ENCODE measurements around the gene COBL. TPM values are rescaled to one million over a fixed set of nuclear protein-coding genes. Genes with fewer than 3 reads are reported as not detected.

COBL gene
- total RNA-seq, 1 donor from 2014 or later, result not detected

GRCh38 chr7:51260516-51260915, 56.1 kb downstream of the COBL start:
- no peaks in the 10 kb centered on the region for H3K4me1 Mint-ChIP-seq (ENCODE audit: unreplicated experiment)
- H3K36me3 Mint-ChIP-seq (ENCODE audit: unreplicated experiment), result no peaks in the 10 kb centered on the region
- peak; percentile 60 for DNase-seq (ENCODE audit: extremely low spot score, unreplicated experiment)
- H3K27ac Mint-ChIP-seq (ENCODE audit: unreplicated experiment), result no peak overlapping the region
- no peak overlapping the region for H3K4me3 Mint-ChIP-seq (ENCODE audit: unreplicated experiment)
- TF ChIP-seq CTCF (IDR thresholded peaks at IDR 0.05), result no peak
- H3K27me3 Mint-ChIP-seq (ENCODE audit: unreplicated experiment), result peaks cover 10% of the 10 kb centered on the region
- no peaks in the 10 kb centered on the region for H3K9me3 Mint-ChIP-seq (ENCODE audit: unreplicated experiment)

- TF ChIP-seq CTCF (IDR thresholded peaks at IDR 0.05), result no peak
- peak; percentile 4 for DNase-seq (ENCODE audit: extremely low spot score, unreplicated experiment)
- Mint-ChIP-seq H3K4me1 (ENCODE audit: unreplicated experiment) (no peaks in the 10 kb centered on the region), H3K36me3 (ENCODE audit: unreplicated experiment) (no peaks in the 10 kb centered on the region), H3K27ac (ENCODE audit: unreplicated experiment) (no peak overlapping the region), H3K27me3 (ENCODE audit: unreplicated experiment) (peaks cover 13% of the 10 kb centered on the region), H3K4me3 (ENCODE audit: unreplicated experiment) (no peak overlapping the region), H3K9me3 (ENCODE audit: unreplicated experiment) (no peaks in the 10 kb centered on the region)
Measured at GRCh38 chr7:51259766-51260165, 56.8 kb downstream of the COBL start.

GRCh38 chr7:51256916-51257315, 59.7 kb downstream of the COBL start:
- no peak overlapping the region for H3K4me3 Mint-ChIP-seq (ENCODE audit: unreplicated experiment)
- no peak for TF ChIP-seq CTCF (IDR thresholded peaks at IDR 0.05)

GRCh38 chr7:51256209-51256781, 60.3 kb downstream of the COBL start:
- H3K9me3 Mint-ChIP-seq (ENCODE audit: unreplicated experiment), result no peaks in the 10 kb centered on the region
- DNase-seq (ENCODE audit: extremely low spot score, unreplicated experiment), result no peak
- no peak overlapping the region for H3K27ac Mint-ChIP-seq (ENCODE audit: unreplicated experiment)
- TF ChIP-seq CTCF (IDR thresholded peaks at IDR 0.05), result no peak
- H3K27me3 Mint-ChIP-seq (ENCODE audit: unreplicated experiment), result peaks cover 18% of the 10 kb centered on the region
- no peaks in the 10 kb centered on the region for H3K36me3 Mint-ChIP-seq (ENCODE audit: unreplicated experiment)
- no peak overlapping the region for H3K4me3 Mint-ChIP-seq (ENCODE audit: unreplicated experiment)
- H3K4me1 Mint-ChIP-seq (ENCODE audit: unreplicated experiment), result no peaks in the 10 kb centered on the region

More at GRCh38 chr7:51256916-51257315, 59.7 kb downstream of the COBL start:
- Mint-ChIP-seq H3K9me3 (ENCODE audit: unreplicated experiment) (no peaks in the 10 kb centered on the region), H3K4me1 (ENCODE audit: unreplicated experiment) (no peaks in the 10 kb centered on the region), H3K27me3 (ENCODE audit: unreplicated experiment) (peaks cover 18% of the 10 kb centered on the region), H3K36me3 (ENCODE audit: unreplicated experiment) (no peaks in the 10 kb centered on the region), H3K27ac (ENCODE audit: unreplicated experiment) (no peak overlapping the region)
- DNase-seq (ENCODE audit: extremely low spot score, unreplicated experiment), result peak; percentile 19

- no peak overlapping the region for H3K27ac Mint-ChIP-seq (ENCODE audit: unreplicated experiment)
- TF ChIP-seq CTCF (IDR thresholded peaks at IDR 0.05), result no peak
Measured at GRCh38 chr7:51255536-51256208, 60.9 kb downstream of the COBL start.

More at GRCh38 chr7:51255536-51256208, 60.9 kb downstream of the COBL start:
- H3K4me1 Mint-ChIP-seq (ENCODE audit: unreplicated experiment), result no peaks in the 10 kb centered on the region
- no peaks in the 10 kb centered on the region for H3K36me3 Mint-ChIP-seq (ENCODE audit: unreplicated experiment)
- peaks cover 18% of the 10 kb centered on the region for H3K27me3 Mint-ChIP-seq (ENCODE audit: unreplicated experiment)
- no peaks in the 10 kb centered on the region for H3K9me3 Mint-ChIP-seq (ENCODE audit: unreplicated experiment)
- DNase-seq (ENCODE audit: extremely low spot score, unreplicated experiment), result no peak
- no peak overlapping the region for H3K4me3 Mint-ChIP-seq (ENCODE audit: unreplicated experiment)

All from osteocyte (in vitro differentiated cells).